ENCODE data around the gene SERPINA3. TPM values are rescaled to one million over a fixed set of nuclear protein-coding genes. Genes with fewer than 3 reads are reported as not detected.
"Not testable (repeated sequence)": the region's sequence is repeated elsewhere in the genome, so short reads cannot be mapped to it uniquely, and the experiment has no call there.

SERPINA3 gene
- total RNA-seq, 1 donor from 2014 or later, result 55.2 TPM

- intact Hi-C loops (cut with DNase I), result no loop called here
- ATAC-seq (ENCODE audit: poor library complexity) (no peak), DNase-seq (no peak)
Measured at GRCh38 chr14:94623856-94624499, 11.8 kb downstream of the SERPINA3 start.

- DNase-seq (no peak), ATAC-seq (ENCODE audit: poor library complexity) (no peak)
- intact Hi-C loops (cut with DNase I), result no loop called here
Measured at GRCh38 chr14:94624537-94625352, 12.6 kb downstream of the SERPINA3 start.

- DNase-seq, result no peak
- intact Hi-C loops (cut with DNase I), result no loop called here
- ATAC-seq (ENCODE audit: poor library complexity), result no peak
Measured at GRCh38 chr14:94625353-94625635, 13.1 kb downstream of the SERPINA3 start.

GRCh38 chr14:94628578-94628977 lies 16.4 kb downstream of the SERPINA3 start:
- intact Hi-C loops (cut with DNase I), result no loop called here
- ATAC-seq (ENCODE audit: poor library complexity) (no peak), DNase-seq (no peak)

- intact Hi-C loops (cut with DNase I), result no loop called here
- ATAC-seq (ENCODE audit: poor library complexity), result no peak
Measured at GRCh38 chr14:94630396-94630795, 18.2 kb downstream of the SERPINA3 start.

GRCh38 chr14:94631050-94631449 lies 18.9 kb downstream of the SERPINA3 start:
- DNase-seq, result no peak
- no peak for ATAC-seq (ENCODE audit: poor library complexity)
- intact Hi-C loops (cut with DNase I), result no loop called here

More at GRCh38 chr14:94630396-94630795, 18.2 kb downstream of the SERPINA3 start:
- no peak for DNase-seq

- no peak for DNase-seq
- intact Hi-C loops (cut with DNase I), result no loop called here
- no peak for ATAC-seq (ENCODE audit: poor library complexity)
Measured at GRCh38 chr14:94631536-94632304, 19.5 kb downstream of the SERPINA3 start.

- DNase-seq, result no peak
- intact Hi-C loops (cut with DNase I), result no loop called here
Measured at GRCh38 chr14:94632305-94632590, 20.1 kb downstream of the SERPINA3 start.

GRCh38 chr14:94633121-94633520 lies 20.9 kb downstream of the SERPINA3 start:
- DNase-seq, result no peak
- no peak for ATAC-seq (ENCODE audit: poor library complexity)
- intact Hi-C loops (cut with DNase I), result no loop called here

More at GRCh38 chr14:94632305-94632590, 20.1 kb downstream of the SERPINA3 start:
- no peak for ATAC-seq (ENCODE audit: poor library complexity)

GRCh38 chr14:94635154-94635553 lies 23.0 kb downstream of the SERPINA3 start:
- ATAC-seq (ENCODE audit: poor library complexity) (no peak), DNase-seq (no peak)
- intact Hi-C loops (cut with DNase I), result no loop called here

- intact Hi-C loops (cut with DNase I), result no loop called here
- DNase-seq (no peak), ATAC-seq (ENCODE audit: poor library complexity) (no peak)
Measured at GRCh38 chr14:94636744-94637412, 24.7 kb downstream of the SERPINA3 start.

- DNase-seq; intact Hi-C loops (cut with DNase I); ATAC-seq (ENCODE audit: poor library complexity): not testable (repeated sequence)
Measured at GRCh38 chr14:94637814-94638213, 25.6 kb downstream of the SERPINA3 start.

GRCh38 chr14:94638339-94638738 lies 26.1 kb downstream of the SERPINA3 start:
- no peak for ATAC-seq (ENCODE audit: poor library complexity)
- intact Hi-C loops (cut with DNase I), result no loop called here
- no peak for DNase-seq

- DNase-seq (no peak), ATAC-seq (ENCODE audit: poor library complexity) (no peak)
- intact Hi-C loops (cut with DNase I), result no loop called here
Measured at GRCh38 chr14:94638961-94639817, 27.0 kb downstream of the SERPINA3 start.

GRCh38 chr14:94640721-94641631 lies 28.8 kb downstream of the SERPINA3 start:
- ATAC-seq (ENCODE audit: poor library complexity) (no peak), DNase-seq (no peak)
- intact Hi-C loops (cut with DNase I), result no loop called here

- ATAC-seq (ENCODE audit: poor library complexity) (no peak), DNase-seq (no peak)
Measured at GRCh38 chr14:94641632-94641955, 29.4 kb downstream of the SERPINA3 start.

GRCh38 chr14:94643316-94644101 lies 31.3 kb downstream of the SERPINA3 start:
- DNase-seq, result no peak
- no peak for ATAC-seq (ENCODE audit: poor library complexity)
- intact Hi-C loops (cut with DNase I), result no loop called here

More at GRCh38 chr14:94641632-94641955, 29.4 kb downstream of the SERPINA3 start:
- intact Hi-C loops (cut with DNase I), result no loop called here

All from Right ventricle myocardium superior (tissue), 1 donor.